Aorta (tissue), 5 donors: ENCODE measurements around the gene RPLP1. TPM values are rescaled to one million over a fixed set of nuclear protein-coding genes. Genes with fewer than 3 reads are reported as not detected.

ENCODE experiments used
- ATAC-seq: fragments of 200-7000 bp; cut with Tn5 transposase; one replicate; pipeline ENCODE4 v1.9.1; 2022; ENCODE audit warnings: moderate library complexity; ENCODE audit not compliant: low FRiP score
- DNase-seq, 2 donors: peaks; one replicate each; pipeline ENCODE4 v3.0.0-alpha.2; 2020
- H3K27ac ChIP-seq, 2 donors: one replicate each; pipeline ENCODE4 v1.5.1; 2013; ENCODE audit warnings: low read length in 2 of 2, mild to moderate bottlenecking in 2 of 2, moderate library complexity in 2 of 2, control low read depth in 1 of 2, inconsistent platforms in 1 of 2, low read depth in 1 of 2
- H3K27me3 ChIP-seq, 2 donors: one replicate each; pipeline ENCODE4 v1.6.1; 2013; ENCODE audit warnings: control low read depth in 1 of 2, low read length in 1 of 2, mild to moderate bottlenecking in 1 of 2, moderate library complexity in 1 of 2; ENCODE audit not compliant: insufficient read depth in 2 of 2, control insufficient read depth in 1 of 2
- H3K36me3 ChIP-seq, 2 donors: one replicate each; pipeline ENCODE4 v1.6.1; 2013; ENCODE audit warnings: control low read depth in 1 of 2, low read length in 1 of 2, mild to moderate bottlenecking in 1 of 2; ENCODE audit not compliant: insufficient read depth in 2 of 2, control insufficient read depth in 1 of 2
- H3K4me1 ChIP-seq, 2 donors: one replicate each; pipeline ENCODE4 v1.6.1; 2013; ENCODE audit warnings: low read length in 2 of 2, control low read depth in 1 of 2, mild to moderate bottlenecking in 1 of 2, moderate library complexity in 1 of 2; ENCODE audit not compliant: insufficient read depth in 2 of 2, control insufficient read depth in 1 of 2
- H3K4me3 ChIP-seq, 2 donors: one replicate each; pipeline ENCODE4 v1.5.1; 2013; ENCODE audit warnings: low read length in 2 of 2, control low read depth in 1 of 2, mild to moderate bottlenecking in 1 of 2
- H3K9me3 ChIP-seq: one replicate; pipeline ENCODE4 v1.6.1; 2013; ENCODE audit warnings: mild to moderate bottlenecking, low read length; ENCODE audit not compliant: control insufficient read depth
- WGBS, 2 donors: extraction: QIAGEN DNeasy Blood & Tissue Kit; methylation state at CpG; one replicate each; pipeline ENCODE4 v1.1.7; 2013; 5-methylcytosine and 5-hydroxymethylcytosine counted together
- intact Hi-C, 2 donors: fragments of 100-400 bp; cut with DNase I; formaldehyde crosslinking; loops; one replicate each; pipeline versions ENCODE4 v1.14.2 to v1.15.0; 2022
- polyA plus RNA-seq, 2 donors: library from polyadenylated mRNA; stranded (reverse); fragments of 200-250 nt; gene quantifications; one replicate each; pipeline ENCODE4 v1.2.3, GENCODE V29; 2013
- total RNA-seq, 2 donors: library from RNA; stranded (reverse); fragmentation: NEBNext Ultra II Directional; extraction: Animal tissue kit (Norgen Biotek cat#: 25700); gene quantifications; one replicate each; pipeline ENCODE4 v1.2.1, GENCODE V29; 2021
- donor health status: healthy with polysubstance abuse.
- donor health status: Bipolar disorder and iron deficiency.
- donor health status: DM: no; HTN: no; CAD: no.
- donor health status: DM: no; HTN: no; CAD: no.
- donor health status: DM: yes; HTN: yes; CAD: no.

Gene RPLP1
- total and polyA plus RNA-seq, 4 donors: 1,445 to 3,346 (median 2,122) TPM

GRCh38 chr15:69469467-69470201, 17.0 kb downstream of the RPLP1 start:
- no peaks in the 10 kb centered on the region for H3K4me1 ChIP-seq
- DNase-seq (no peak), ATAC-seq (peak; percentile 13)
- no peak overlapping the region for H3K4me3 ChIP-seq
- no peaks in the 10 kb centered on the region for H3K27me3 ChIP-seq
- no peaks in the 10 kb centered on the region for H3K36me3 ChIP-seq
- no peaks in the 10 kb centered on the region for H3K9me3 ChIP-seq
- no peak overlapping the region for H3K27ac ChIP-seq
- intact Hi-C loops: loop anchor here in 1 of 2 donors (5.0 to 10.0 kb wide), 2 partner anchors 412 to 1015 kb away; no protein-coding TSS in a partner anchor
- 95 to 97% methylated on average over 8 of the region's 8 CpGs for WGBS, 2 donors

- Histone ChIP-seq H3K4me3 (no peak overlapping the region), H3K27me3 (no peaks in the 10 kb centered on the region), H3K27ac (no peak overlapping the region), H3K9me3 (no peaks in the 10 kb centered on the region), H3K36me3 (no peaks in the 10 kb centered on the region), H3K4me1 (no peaks in the 10 kb centered on the region)
- DNase-seq (no peak), ATAC-seq (no peak)
- WGBS, 2 donors: 88 to 92% methylated on average over 5 of the region's 5 CpGs
- intact Hi-C loops: loop anchor here in 1 of 2 donors (10.0 kb wide), 1 partner anchor 1013 kb away; no protein-coding TSS in a partner anchor
These were observed 19.4 kb downstream of the RPLP1 start for GRCh38 chr15:69472046-69472445.

- WGBS, 2 donors: 74% methylated on average over 6 of the region's 6 CpGs
- DNase-seq: no peak
- ATAC-seq: no peak
- intact Hi-C loops: loop anchor here in 1 of 2 donors (10.0 kb wide), 1 partner anchor 1012 kb away; no protein-coding TSS in a partner anchor
- Histone ChIP-seq H3K27me3 (no peaks in the 10 kb centered on the region), H3K9me3 (no peaks in the 10 kb centered on the region), H3K4me1 (no peaks in the 10 kb centered on the region), H3K36me3 (no peaks in the 10 kb centered on the region), H3K4me3 (no peak overlapping the region), H3K27ac (no peak overlapping the region)
These were observed 19.9 kb downstream of the RPLP1 start for GRCh38 chr15:69472562-69472961.

GRCh38 chr15:69474291-69474690, 21.7 kb downstream of the RPLP1 start:
- H3K4me3 ChIP-seq: no peak overlapping the region
- intact Hi-C loops: loop anchor here in 1 of 2 donors (10.0 kb wide), 1 partner anchor 1011 kb away; no protein-coding TSS in a partner anchor
- 77 to 79% methylated on average over 5 of the region's 5 CpGs for WGBS, 2 donors
- no peak for DNase-seq
- ATAC-seq: no peak
- H3K9me3 ChIP-seq: no peaks in the 10 kb centered on the region
- H3K4me1 ChIP-seq: no peaks in the 10 kb centered on the region
- no peak overlapping the region for H3K27ac ChIP-seq
- no peaks in the 10 kb centered on the region for H3K27me3 ChIP-seq
- H3K36me3 ChIP-seq: no peaks in the 10 kb centered on the region

GRCh38 chr15:69474846-69475455, 22.3 kb downstream of the RPLP1 start:
- ATAC-seq: no peak
- H3K4me3 ChIP-seq: no peak overlapping the region
- H3K4me1 ChIP-seq: no peaks in the 10 kb centered on the region
- H3K27ac ChIP-seq: no peak overlapping the region
- no peaks in the 10 kb centered on the region for H3K27me3 ChIP-seq
- H3K9me3 ChIP-seq: no peaks in the 10 kb centered on the region
- intact Hi-C loops: loop anchor here (5.0 to 10.0 kb wide), 3 partner anchors 177 to 1012 kb away; no protein-coding TSS in a partner anchor
- H3K36me3 ChIP-seq: no peaks in the 10 kb centered on the region
- DNase-seq: no peak
- WGBS, 2 donors: 80% methylated on average over 7 of the region's 7 CpGs

GRCh38 chr15:69475769-69476358, 23.2 kb downstream of the RPLP1 start:
- H3K4me1 ChIP-seq: no peaks in the 10 kb centered on the region
- no peaks in the 10 kb centered on the region for H3K27me3 ChIP-seq
- H3K27ac ChIP-seq: no peak overlapping the region
- no peak overlapping the region for H3K4me3 ChIP-seq
- DNase-seq (peak; percentile 83 to 92), ATAC-seq (peak; percentile 91)
- H3K9me3 ChIP-seq: no peaks in the 10 kb centered on the region
- intact Hi-C loops: loop anchor here (5.0 to 10.0 kb wide), 3 partner anchors 176 to 1011 kb away; no protein-coding TSS in a partner anchor
- 41 to 51% methylated on average over 8 of the region's 8 CpGs for WGBS, 2 donors
- H3K36me3 ChIP-seq: no peaks in the 10 kb centered on the region

- ATAC-seq: no peak
- Histone ChIP-seq H3K27ac (no peak overlapping the region), H3K9me3 (no peaks in the 10 kb centered on the region), H3K36me3 (no peaks in the 10 kb centered on the region), H3K4me1 (no peaks in the 10 kb centered on the region), H3K27me3 (no peaks in the 10 kb centered on the region), H3K4me3 (no peak overlapping the region)
- 84 to 85% methylated on average over 9 of the region's 9 CpGs for WGBS, 2 donors
- no peak for DNase-seq
- intact Hi-C loops: loop anchor here (5.0 to 10.0 kb wide), 3 partner anchors 175 to 1010 kb away; no protein-coding TSS in a partner anchor
These were observed 24.3 kb downstream of the RPLP1 start for GRCh38 chr15:69476704-69477473.

GRCh38 chr15:69478259-69478781, 25.7 kb downstream of the RPLP1 start:
- Histone ChIP-seq H3K36me3 (no peaks in the 10 kb centered on the region), H3K9me3 (no peaks in the 10 kb centered on the region), H3K27me3 (no peaks in the 10 kb centered on the region), H3K27ac (no peak overlapping the region), H3K4me3 (no peak overlapping the region), H3K4me1 (no peaks in the 10 kb centered on the region)
- peak in 1 of 2 donors; percentile 84 for DNase-seq
- intact Hi-C loops: loop anchor here (2.0 to 10.0 kb wide), 4 partner anchors 174 to 1009 kb away; no protein-coding TSS in a partner anchor
- 34 to 36% methylated on average over 13 of the region's 13 CpGs for WGBS, 2 donors
- ATAC-seq: peak; percentile 39
